Brain pericyte (primary cell): Measurements from ENCODE around the gene TMEM147.
"Not testable (repeated sequence)": the region's sequence is repeated elsewhere in the genome, so short reads cannot be mapped to it uniquely, and the experiment has no call there.

Experiments
- DNase-seq: peaks from one replicate; pipeline ENCODE4 v3.0.0-alpha.2; 2012; ENCODE audit warnings: low read depth, low spot score

The TMEM147 gene

DNA sequence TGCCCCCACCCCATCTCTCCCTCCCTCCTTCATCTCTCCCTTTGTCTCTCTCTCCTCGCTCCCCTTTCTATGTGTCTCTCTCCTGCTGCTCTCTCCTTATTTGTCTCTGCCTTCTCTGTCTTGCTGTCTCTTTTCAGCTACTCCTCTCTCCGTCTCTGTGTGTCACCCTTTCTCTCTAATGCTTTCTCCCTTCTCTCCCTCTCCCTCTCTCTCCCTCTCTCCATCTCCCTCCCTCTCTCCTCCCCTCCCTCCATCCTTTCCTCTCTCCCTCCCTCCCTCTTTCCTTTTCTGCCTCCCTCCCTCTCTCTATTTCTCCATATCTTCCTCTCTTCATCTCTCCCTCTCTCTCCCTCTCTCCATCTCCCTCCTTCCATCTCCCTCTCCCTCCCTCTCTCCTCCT is 17.4 kb downstream of the TMEM147 start:
- no peak for DNase-seq

GRCh38 chr19:35563207-35563829 is 17.9 kb downstream of the TMEM147 start, which contains the start of gene ATP4A:
ATP4A (minus strand) TSS chr19:35563658; CDS start chr19:35563629, 29 bp downstream.
- no peak for DNase-seq

- no peak for DNase-seq
These were observed 19.8 kb downstream of the TMEM147 start for GRCh38 chr19:35565016-35565856.

- DNase-seq: no peak
These were observed 21.3 kb downstream of the TMEM147 start for GRCh38 chr19:35566738-35567137.

DNA sequence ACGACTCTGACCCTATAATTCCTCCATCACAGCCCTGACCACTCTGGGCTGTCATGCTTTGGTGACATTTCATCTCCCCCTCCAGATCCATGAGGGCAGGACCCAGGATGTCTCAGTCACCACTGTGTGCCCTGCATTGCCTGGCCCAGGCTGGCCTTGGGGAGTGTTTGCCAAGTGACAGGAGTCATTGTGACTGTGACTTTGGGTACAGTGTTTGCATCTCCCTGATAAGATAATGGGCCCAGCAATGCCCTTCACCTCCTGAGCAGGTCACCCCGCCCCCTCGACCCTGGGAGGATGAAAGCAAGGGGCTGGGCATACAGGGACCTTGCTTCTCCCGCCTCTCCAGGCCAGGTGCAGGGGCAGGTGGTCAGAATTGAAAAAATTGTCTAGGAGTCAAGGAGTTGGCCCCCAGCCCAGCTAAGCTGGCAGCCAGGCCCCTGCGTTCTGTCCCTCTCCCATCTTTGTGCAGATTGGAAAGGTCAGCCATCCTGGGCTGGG is 23.9 kb downstream of the TMEM147 start:
- no peak for DNase-seq

- no peak for DNase-seq
These were observed 26.1 kb downstream of the TMEM147 start for GRCh38 chr19:35571406-35571965.

- no peak for DNase-seq
These were observed 32.5 kb downstream of the TMEM147 start for GRCh38 chr19:35577918-35578317.

GRCh38 chr19:35578707-35579106 is 33.3 kb downstream of the TMEM147 start:
- DNase-seq: no peak

DNA sequence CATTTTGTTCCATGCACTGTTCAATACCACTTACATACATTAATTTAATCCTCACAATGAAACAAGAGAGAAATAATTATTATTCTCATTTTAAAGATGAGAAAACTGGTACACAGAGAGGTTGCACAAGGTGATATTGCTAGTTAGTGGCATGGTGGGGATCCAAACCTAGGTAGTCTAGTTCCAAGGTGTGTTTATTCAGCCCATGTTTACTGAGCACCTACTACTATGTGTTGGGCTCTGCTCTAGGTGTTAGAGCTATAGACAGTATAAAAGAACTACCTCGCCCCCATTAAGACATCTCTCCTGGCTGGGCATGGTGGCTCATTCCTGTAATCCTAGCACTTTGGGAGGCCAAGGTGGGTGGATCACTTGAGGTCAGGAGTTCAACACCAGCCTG is 37.3 kb downstream of the TMEM147 start:
- DNase-seq: no peak

GRCh38 chr19:35585848-35586247 is 40.4 kb downstream of the TMEM147 start, which contains the start of gene PMIS2:
PMIS2 (plus strand) TSS chr19:35586173; CDS start chr19:35586260, 87 bp downstream.
- no peak for DNase-seq

DNA sequence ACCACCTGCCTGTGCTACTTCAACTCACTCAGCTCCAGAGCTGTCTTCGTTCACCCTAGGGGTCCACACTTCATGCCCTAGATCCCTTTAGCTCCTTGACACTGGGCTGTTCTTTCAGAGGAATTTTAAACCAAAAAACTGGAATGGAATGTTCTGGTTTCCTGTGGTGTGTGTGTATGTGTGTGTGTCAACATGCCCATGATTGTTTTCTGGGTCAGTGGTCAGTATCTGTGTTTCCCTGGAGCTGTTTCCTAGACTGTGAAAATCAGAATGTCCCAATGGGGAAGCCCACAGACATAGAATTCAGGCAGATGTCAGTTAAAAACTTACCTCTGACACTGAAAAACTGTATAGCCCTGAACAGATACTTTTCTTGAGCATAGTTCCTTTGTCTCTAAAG is 41.9 kb downstream of the TMEM147 start:
- no peak for DNase-seq

- no peak for DNase-seq
These were observed 45.4 kb downstream of the TMEM147 start for GRCh38 chr19:35590875-35591274.

DNA sequence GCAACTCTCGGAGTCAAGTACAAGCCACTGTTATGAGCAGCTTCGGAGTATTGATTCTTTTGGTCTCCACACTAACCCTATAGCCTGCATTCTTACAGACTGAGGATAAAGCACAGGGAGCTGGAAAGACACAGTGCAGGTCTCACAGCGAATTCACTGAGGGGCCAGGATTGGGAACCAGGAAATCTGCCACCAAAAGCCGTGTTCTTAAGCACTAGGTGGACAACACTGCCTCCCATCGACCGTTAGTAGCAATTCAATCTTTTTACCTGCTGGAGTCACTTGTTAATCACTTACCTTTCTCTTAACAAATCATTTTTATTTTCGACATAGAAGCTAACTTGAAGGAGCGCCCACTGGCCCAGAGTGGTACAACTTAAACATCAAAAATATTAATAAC is 46.8 kb downstream of the TMEM147 start:
- no peak for DNase-seq

DNA sequence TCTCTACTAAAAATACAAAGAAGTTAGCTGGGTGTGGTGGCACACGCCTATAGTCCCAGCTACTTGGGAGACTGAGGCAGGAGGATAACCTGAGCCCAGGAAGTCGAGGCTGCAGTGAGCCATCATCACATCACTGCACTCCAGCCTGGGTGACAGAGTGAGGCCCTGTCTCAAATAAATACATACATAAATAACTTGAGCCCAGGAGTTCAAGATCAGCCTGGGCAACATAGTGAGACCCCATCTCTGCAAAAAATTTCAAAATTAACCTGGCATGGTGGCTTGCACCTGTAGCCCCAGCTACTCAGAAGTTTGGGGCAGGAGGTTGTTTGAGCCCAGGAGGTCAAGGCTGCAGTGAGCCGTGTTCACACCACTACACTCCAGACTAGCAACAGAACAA is 49.6 kb downstream of the TMEM147 start:
- DNase-seq: not testable (repeated sequence)

DNA sequence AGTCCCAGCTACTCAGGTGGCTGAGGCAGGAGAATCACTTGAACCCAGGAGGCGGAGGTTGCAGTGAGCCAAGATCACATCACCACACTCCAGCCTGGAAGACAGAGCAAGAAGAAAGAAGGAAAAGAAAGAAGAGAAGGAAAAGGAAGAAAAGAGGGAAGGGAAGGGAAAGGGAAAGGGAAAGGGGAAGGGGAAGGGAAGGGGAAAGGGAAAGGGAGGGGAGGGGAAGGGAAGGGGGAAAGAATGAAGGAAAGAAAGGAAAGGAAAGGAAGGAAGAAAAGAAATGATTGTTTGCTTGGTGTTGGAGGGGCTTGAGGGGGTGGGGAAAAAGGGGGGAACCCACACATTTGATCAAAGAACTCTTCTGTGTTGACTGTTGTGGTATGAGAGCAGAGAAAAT is 50.5 kb downstream of the TMEM147 start:
- no peak for DNase-seq

GRCh38 chr19:35596366-35596999 is 51.1 kb downstream of the TMEM147 start:
- no peak for DNase-seq
